BJ (cell line): ENCODE measurements around the gene GMPPB. TPM values are rescaled to one million over a fixed set of nuclear protein-coding genes. Genes with fewer than 3 reads are reported as not detected.

ENCODE experiments used
- CTCF ChIA-PET: fragments of 350-600 bp; formaldehyde crosslinking; extraction: SDS; loops from one replicate; lab custom pipeline; 2021; ENCODE audit warnings: antibody characterized with exemption, inconsistent platforms; lab: Yijun Ruan, JAX
- POLR2A ChIA-PET: fragments of 300-600 bp; sonication (Branson Sonifier 250); formaldehyde crosslinking; extraction: SDS; loops from one replicate; lab custom pipeline; 2021; ENCODE audit warnings: antibody characterized with exemption; lab: Charles Lee
- DNase-seq: peaks from one replicate; pipeline ENCODE4 v3.0.0-alpha.2; 2011; ENCODE audit warnings: low read depth
- H3K27me3 ChIP-seq: 2 replicates; pipeline ENCODE4 v1.6.0; 2011; ENCODE audit warnings: low read length; ENCODE audit not compliant: control insufficient read depth, insufficient read depth
- H3K36me3 ChIP-seq: 2 replicates; pipeline ENCODE4 v1.5.1; 2011; ENCODE audit warnings: low read length; ENCODE audit not compliant: control insufficient read depth, insufficient read depth
- H3K4me3 ChIP-seq: 2 replicates; pipeline ENCODE4 v1.5.1; 2011; ENCODE audit warnings: low read depth, mild to moderate bottlenecking, control low read depth, low read length
- polyA plus RNA-seq: library from polyadenylated mRNA; depleted of rRNA; stranded (reverse); fragments of >200 nt; gene quantifications from 2 replicates; pipeline ENCODE4 v1.2.3, GENCODE V29; 2011
- TF ChIP-seq, protein P1 (sequence below): IDR thresholded peaks from 2 replicates; pipeline ENCODE4 v1.5.1; 2011; ENCODE audit warnings: low read depth, mild to moderate bottlenecking, control low read depth, inconsistent platforms, low read length, moderate library complexity; ENCODE audit not compliant: insufficient read depth

GMPPB gene
- polyA plus RNA-seq, 1 experiment = 30.0 TPM

DNA sequence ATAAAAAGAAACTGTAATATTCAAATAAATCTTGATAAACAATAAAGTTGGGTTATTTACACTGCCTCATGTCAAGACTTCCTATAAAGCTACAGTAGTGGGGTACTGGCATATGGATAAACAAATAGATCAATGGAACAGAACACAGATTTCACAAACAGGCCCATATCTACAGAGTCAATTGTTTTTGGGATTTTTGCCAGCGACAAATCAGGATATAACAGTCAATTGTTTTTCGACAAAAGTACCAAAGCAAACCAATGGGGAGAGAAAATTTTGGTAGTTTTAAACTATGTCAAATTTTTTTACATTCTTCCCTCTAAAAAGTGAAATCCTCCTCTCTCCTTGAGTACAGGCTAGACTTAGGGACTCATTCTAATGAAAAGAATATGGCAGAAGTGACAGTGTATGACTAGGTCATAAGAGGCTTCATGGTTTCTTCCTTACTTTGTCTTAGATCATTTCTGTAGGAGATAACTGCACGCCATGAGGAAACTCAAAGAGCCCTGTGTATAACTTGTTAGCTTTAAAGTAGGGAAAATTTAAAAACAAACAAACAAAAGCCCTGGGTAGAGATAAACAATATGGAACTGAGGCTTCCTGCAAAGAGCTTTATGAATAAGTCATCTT lies 45.6 kb upstream of the GMPPB start:
- CTCF ChIA-PET = no interaction called here
- Histone ChIP-seq H3K4me3 (no peak overlapping the region), H3K36me3 (no peaks in the 10 kb centered on the region; the same call in 1 of the 2 replicates), H3K27me3 (no peaks in the 10 kb centered on the region)
- TF ChIP-seq, protein P1, sequence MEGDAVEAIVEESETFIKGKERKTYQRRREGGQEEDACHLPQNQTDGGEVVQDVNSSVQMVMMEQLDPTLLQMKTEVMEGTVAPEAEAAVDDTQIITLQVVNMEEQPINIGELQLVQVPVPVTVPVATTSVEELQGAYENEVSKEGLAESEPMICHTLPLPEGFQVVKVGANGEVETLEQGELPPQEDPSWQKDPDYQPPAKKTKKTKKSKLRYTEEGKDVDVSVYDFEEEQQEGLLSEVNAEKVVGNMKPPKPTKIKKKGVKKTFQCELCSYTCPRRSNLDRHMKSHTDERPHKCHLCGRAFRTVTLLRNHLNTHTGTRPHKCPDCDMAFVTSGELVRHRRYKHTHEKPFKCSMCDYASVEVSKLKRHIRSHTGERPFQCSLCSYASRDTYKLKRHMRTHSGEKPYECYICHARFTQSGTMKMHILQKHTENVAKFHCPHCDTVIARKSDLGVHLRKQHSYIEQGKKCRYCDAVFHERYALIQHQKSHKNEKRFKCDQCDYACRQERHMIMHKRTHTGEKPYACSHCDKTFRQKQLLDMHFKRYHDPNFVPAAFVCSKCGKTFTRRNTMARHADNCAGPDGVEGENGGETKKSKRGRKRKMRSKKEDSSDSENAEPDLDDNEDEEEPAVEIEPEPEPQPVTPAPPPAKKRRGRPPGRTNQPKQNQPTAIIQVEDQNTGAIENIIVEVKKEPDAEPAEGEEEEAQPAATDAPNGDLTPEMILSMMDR = no peak
- POLR2A ChIA-PET = no interaction called here
- no peak for DNase-seq

DNA sequence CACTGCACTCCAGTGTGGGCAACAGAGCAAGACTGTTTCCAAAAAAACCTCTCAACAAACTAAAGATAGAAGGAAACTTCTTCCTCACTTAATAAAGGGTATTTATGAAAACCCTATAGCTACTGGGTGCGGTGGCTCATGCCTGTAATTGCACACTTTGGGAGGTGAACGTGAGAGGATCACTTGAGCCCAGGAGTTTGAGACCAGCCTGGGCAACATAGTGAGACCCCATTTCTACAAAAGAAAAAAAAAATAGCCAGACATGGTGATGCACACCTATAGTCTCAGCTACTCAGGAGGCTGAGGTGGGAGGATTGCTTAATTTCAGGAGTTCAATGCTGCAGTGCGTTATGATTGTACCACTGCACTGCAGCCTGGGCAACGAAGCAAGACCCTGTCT lies 40.2 kb upstream of the GMPPB start:
- no peak for DNase-seq
- Histone ChIP-seq H3K4me3 (no peak overlapping the region), H3K27me3 (no peaks in the 10 kb centered on the region), H3K36me3 (peaks cover 2% of the 10 kb centered on the region)
- ChIA-PET POLR2A (interaction anchor here (0.6 kb wide), 1 partner anchor 136 kb away, joined by 3 read pairs; no protein-coding TSS in a partner anchor), CTCF (no interaction called here)
- TF ChIP-seq, protein P1 = no peak

DNA sequence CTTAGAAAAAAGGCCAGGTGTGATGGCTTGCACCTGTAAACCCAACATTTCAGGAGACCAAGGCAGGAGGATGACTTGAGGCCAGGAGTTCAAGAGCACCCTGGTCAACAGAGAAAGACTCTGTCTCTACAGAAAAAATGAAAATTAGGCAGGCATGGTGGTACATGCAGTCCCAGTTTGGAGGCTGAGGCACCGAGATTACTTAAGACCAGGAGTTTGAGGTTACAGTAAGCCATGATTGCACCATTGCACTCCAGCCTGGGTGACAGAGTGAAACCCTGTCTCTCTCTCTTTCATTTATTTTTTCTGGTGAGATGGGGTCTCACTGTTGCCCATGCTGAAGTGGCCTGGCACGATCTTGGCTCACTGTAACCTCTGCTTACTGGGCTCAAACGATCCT lies 37.9 kb upstream of the GMPPB start:
- CTCF ChIA-PET = no interaction called here
- TF ChIP-seq, protein P1 = no peak
- POLR2A ChIA-PET = no interaction called here
- no peak for DNase-seq
- H3K27me3 ChIP-seq = no peaks in the 10 kb centered on the region
- no peak overlapping the region for H3K4me3 ChIP-seq
- H3K36me3 ChIP-seq = peaks cover 2% of the 10 kb centered on the region

DNA sequence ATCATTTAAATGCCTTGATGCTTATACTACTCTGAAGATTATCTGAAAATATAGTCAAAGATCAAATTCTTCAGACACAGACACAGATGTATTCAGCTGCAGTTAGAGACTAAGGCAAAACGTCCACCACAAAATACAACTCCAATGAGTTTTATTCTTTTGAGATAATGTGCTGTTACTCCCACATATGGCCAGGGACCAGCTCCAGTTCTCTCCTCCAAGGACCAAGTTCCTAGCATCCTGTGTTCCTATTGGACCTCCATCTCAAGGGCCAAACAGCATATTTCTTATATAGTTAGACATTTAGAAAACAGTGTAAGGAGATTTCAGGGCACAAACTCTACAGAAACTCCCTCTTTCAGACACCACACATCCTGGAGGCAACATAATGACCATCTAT lies 35.5 kb upstream of the GMPPB start:
- Histone ChIP-seq H3K27me3 (no peaks in the 10 kb centered on the region), H3K4me3 (no peak overlapping the region), H3K36me3 (peaks cover 2% of the 10 kb centered on the region; the same call in 1 of the 2 replicates)
- ChIA-PET CTCF (no interaction called here), POLR2A (no interaction called here)
- TF ChIP-seq, protein P1 = no peak
- no peak for DNase-seq

DNA sequence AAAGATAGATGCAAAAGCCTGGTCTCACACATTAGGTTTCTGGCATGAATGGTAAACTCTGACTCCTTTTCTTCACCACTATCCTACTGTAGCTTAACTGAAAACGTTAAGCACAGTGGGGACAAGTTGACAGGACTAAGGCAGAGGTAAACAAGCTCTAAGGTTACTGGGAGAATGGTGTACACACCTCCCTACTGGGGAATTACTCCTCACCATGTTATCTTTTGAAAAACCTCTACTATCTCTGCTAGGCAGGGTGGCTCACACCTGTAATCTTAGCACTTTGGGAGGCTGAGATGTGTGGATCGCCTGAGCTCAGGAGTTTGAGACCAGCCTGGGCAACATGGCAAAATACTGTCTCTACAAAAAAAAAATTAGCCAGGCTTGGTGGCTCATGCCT lies 33.4 kb upstream of the GMPPB start:
- ChIA-PET CTCF (interaction anchor here (0.8 to 1.1 kb wide), 2 partner anchors 45 to 47 kb away, joined by 3 read pairs; no protein-coding TSS in a partner anchor), POLR2A (no interaction called here)

More for the DNA sequence above, 33.4 kb upstream of the GMPPB start:
- Histone ChIP-seq H3K4me3 (no peak overlapping the region), H3K27me3 (no peaks in the 10 kb centered on the region), H3K36me3 (peaks cover 2% of the 10 kb centered on the region; the same call in 1 of the 2 replicates)
- TF ChIP-seq, protein P1 = no peak
- DNase-seq = no peak
